Fibroblast of lung (primary cell): ENCODE measurements around the gene CES3. TPM values are rescaled to one million over a fixed set of nuclear protein-coding genes. Genes with fewer than 3 reads are reported as not detected.

Experiments
- DNase-seq, 2 donors: peaks; one replicate each; pipeline versions ENCODE4 v3.0.0 to v3.0.0-alpha.2; 2010; ENCODE audit warnings: low read depth in 2 of 2
- H2AFZ ChIP-seq: 2 replicates; pipeline ENCODE4 v1.5.1; 2012; ENCODE audit warnings: low read length, control low read depth, inconsistent platforms
- H3K27ac ChIP-seq: 2 replicates; pipeline ENCODE4 v1.5.1; 2011; ENCODE audit warnings: low read length, control low read depth; ENCODE audit not compliant: insufficient read depth
- H3K27me3 ChIP-seq: 2 replicates; pipeline ENCODE4 v1.5.1; 2011; ENCODE audit warnings: mild to moderate bottlenecking, low read length; ENCODE audit not compliant: control insufficient read depth, insufficient read depth
- H3K36me3 ChIP-seq: 2 replicates; pipeline ENCODE4 v1.5.1; 2011; ENCODE audit warnings: low read length; ENCODE audit not compliant: control insufficient read depth, insufficient read depth
- H3K4me1 ChIP-seq: 2 replicates; pipeline ENCODE4 v1.5.1; 2011; ENCODE audit warnings: low read length; ENCODE audit not compliant: control insufficient read depth, insufficient read depth; ENCODE audit errors: extremely low read depth
- H3K4me2 ChIP-seq: 2 replicates; pipeline ENCODE4 v1.5.1; 2011; ENCODE audit warnings: low read length, control low read depth; ENCODE audit not compliant: insufficient read depth; ENCODE audit errors: extremely low read depth
- H3K4me3 ChIP-seq, 4 experiments: fragments of 200-600 bp in 1 of 4; sonication (generic) in 1 of 4; replicated peaks in 1 of 4; 2 replicates each; pipeline ENCODE4 v1.5.1; 2011 to 2016; ENCODE audit warnings: low read length in 4 of 4, low read depth in 3 of 4, mild to moderate bottlenecking in 3 of 4, control low read depth in 2 of 4, inconsistent platforms in 1 of 4, mixed read lengths in 1 of 4; ENCODE audit not compliant: insufficient read depth in 1 of 4; ENCODE audit errors: control extremely low read depth in 1 of 4
- H3K79me2 ChIP-seq: 2 replicates; pipeline ENCODE4 v1.5.1; 2012; ENCODE audit warnings: mild to moderate bottlenecking, low read length, inconsistent platforms; ENCODE audit not compliant: control insufficient read depth, insufficient read depth
- H3K9ac ChIP-seq: 2 replicates; pipeline ENCODE4 v1.5.1; 2011; ENCODE audit warnings: mild to moderate bottlenecking, low read length, control low read depth; ENCODE audit not compliant: insufficient read depth
- H3K9me3 ChIP-seq: 2 replicates; pipeline ENCODE4 v1.5.1; 2012; ENCODE audit warnings: low read depth, low read length; ENCODE audit not compliant: control insufficient read depth, insufficient read depth
- H4K20me1 ChIP-seq: 2 replicates; pipeline ENCODE4 v1.5.1; 2011; ENCODE audit warnings: low read length; ENCODE audit not compliant: control insufficient read depth, insufficient read depth; ENCODE audit errors: extremely low read depth
- EZH2 ChIP-seq: IDR thresholded peaks from 2 replicates; pipeline ENCODE4 v1.5.1; 2012; ENCODE audit warnings: low read length, control low read depth, mild to moderate bottlenecking; ENCODE audit errors: missing control alignments
- polyA plus RNA-seq, 2 donors: library from polyadenylated mRNA; depleted of rRNA in 1 of 2; stranded (reverse) in 1 of 2; unstranded in 1 of 2; fragments of >200 nt; gene quantifications; 2 replicates each; pipeline ENCODE4 v1.2.1, GENCODE V29; 2011 to 2012; ENCODE audit warnings: missing spikeins in 1 of 2
- total RNA-seq: library from RNA; depleted of rRNA; stranded (reverse); fragments of >200 nt; gene quantifications from 2 replicates; pipeline ENCODE4 v1.2.1, GENCODE V29; 2014
- TF ChIP-seq, protein P1 (sequence below), 2 donors: IDR thresholded peaks in 1 of 2; conservative IDR thresholded peaks in 1 of 2; 1 replicate in 1 of 2; 2 replicates in 1 of 2; pipeline ENCODE4 v1.5.1; 2011 to 2012; ENCODE audit warnings: low read length in 2 of 2, control low read depth in 1 of 2, inconsistent platforms in 1 of 2, low read depth in 1 of 2, mild to moderate bottlenecking in 1 of 2

CES3 gene
- total and polyA plus RNA-seq, 2 donors (not counting 1 experiment from before 2014, with no cell fraction given) = 0.01 to 1.3 TPM

DNA sequence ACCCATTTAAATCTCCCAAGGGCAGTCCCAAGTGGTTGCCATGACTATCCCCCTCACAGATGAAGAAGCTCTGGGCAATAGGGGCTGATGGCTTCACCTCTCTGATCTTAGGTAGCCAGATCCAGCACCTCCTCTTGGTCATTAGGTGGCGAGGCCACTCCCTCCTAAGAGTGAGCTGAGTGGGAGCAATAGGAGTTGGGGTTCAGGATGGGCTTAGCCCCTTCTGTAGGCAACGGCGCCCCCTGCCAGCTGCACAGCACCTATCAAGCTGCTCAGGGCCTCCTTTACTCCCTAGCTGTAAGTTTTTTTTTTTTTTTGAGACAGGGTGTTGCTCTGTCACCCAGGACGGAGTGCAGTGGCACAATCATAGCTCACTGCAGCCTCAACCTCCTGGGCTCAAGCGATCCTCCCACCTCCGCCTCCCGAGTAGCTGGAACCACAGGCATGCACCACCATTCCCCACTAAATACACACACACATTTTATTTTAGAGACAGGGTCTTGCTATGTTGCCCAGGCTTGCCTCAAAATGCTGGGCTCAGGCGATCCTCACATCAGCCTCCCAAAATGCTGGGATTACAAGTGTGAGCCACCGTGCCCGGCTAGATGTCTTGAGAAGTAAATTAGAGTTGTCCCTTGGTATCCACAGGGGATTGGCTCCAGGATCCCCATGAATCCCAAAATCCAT lies 32.2 kb upstream of the CES3 start:
- H3K4me2 ChIP-seq = no peak overlapping the region
- peak in 1 of 2 donors; percentile 38 for DNase-seq
- no peaks in the 10 kb centered on the region for H3K36me3 ChIP-seq
- H3K79me2 ChIP-seq = peaks cover 8% of the 10 kb centered on the region
- no peaks in the 10 kb centered on the region for H3K9me3 ChIP-seq
- H3K27ac ChIP-seq = peak overlapping the region; percentile 78
- no peak overlapping the region for H3K4me3 ChIP-seq
- no peaks in the 10 kb centered on the region for H4K20me1 ChIP-seq
- no peak overlapping the region for H2AFZ ChIP-seq
- H3K9ac ChIP-seq = no peak overlapping the region
- peaks cover 33% of the 10 kb centered on the region for H3K4me1 ChIP-seq
- peaks cover under 1% of the 10 kb centered on the region for H3K27me3 ChIP-seq
- TF ChIP-seq EZH2 = no peak
- TF ChIP-seq, protein P1, sequence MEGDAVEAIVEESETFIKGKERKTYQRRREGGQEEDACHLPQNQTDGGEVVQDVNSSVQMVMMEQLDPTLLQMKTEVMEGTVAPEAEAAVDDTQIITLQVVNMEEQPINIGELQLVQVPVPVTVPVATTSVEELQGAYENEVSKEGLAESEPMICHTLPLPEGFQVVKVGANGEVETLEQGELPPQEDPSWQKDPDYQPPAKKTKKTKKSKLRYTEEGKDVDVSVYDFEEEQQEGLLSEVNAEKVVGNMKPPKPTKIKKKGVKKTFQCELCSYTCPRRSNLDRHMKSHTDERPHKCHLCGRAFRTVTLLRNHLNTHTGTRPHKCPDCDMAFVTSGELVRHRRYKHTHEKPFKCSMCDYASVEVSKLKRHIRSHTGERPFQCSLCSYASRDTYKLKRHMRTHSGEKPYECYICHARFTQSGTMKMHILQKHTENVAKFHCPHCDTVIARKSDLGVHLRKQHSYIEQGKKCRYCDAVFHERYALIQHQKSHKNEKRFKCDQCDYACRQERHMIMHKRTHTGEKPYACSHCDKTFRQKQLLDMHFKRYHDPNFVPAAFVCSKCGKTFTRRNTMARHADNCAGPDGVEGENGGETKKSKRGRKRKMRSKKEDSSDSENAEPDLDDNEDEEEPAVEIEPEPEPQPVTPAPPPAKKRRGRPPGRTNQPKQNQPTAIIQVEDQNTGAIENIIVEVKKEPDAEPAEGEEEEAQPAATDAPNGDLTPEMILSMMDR (conservative IDR thresholded peaks at IDR 0.05 in 1 of 2, IDR thresholded peaks at IDR 0.05 in 1 of 2; ENCODE audit: low read depth in 1 of 2, low read length in 2 of 2) = peak; percentile 51 to 58

DNA sequence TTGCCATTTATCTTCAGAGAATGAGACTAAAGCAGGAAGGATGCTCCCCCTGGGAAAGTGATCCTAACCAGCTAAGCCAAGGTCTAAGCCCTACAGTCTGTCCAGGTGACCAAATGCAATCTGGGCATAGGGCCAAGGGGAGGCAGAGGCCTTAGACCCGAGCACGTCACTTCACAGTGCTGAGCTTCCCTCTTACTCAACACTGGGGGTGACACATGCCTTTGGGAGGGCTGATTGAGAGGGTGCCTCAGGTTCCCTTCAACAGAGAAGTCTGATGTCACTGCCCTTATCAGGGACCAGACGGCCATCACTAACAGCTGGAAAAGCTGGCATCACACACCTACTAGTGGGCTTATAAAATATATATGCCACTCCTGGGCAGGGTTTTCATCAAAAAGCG lies 30.9 kb upstream of the CES3 start:
- peaks cover 31% of the 10 kb centered on the region for H3K4me1 ChIP-seq
- H3K36me3 ChIP-seq = no peaks in the 10 kb centered on the region
- no peaks in the 10 kb centered on the region for H4K20me1 ChIP-seq
- H3K79me2 ChIP-seq = peaks cover 15% of the 10 kb centered on the region
- no peak overlapping the region for H3K4me2 ChIP-seq
- no peaks in the 10 kb centered on the region for H3K9me3 ChIP-seq
- no peak overlapping the region for H3K9ac ChIP-seq
- no peak overlapping the region for H3K27ac ChIP-seq
- TF ChIP-seq, protein P1 (conservative IDR thresholded peaks at IDR 0.05 in 1 of 2, IDR thresholded peaks at IDR 0.05 in 1 of 2; ENCODE audit: low read depth in 1 of 2, low read length in 2 of 2) = no peak
- TF ChIP-seq EZH2 = no peak
- no peak overlapping the region for H2AFZ ChIP-seq
- H3K27me3 ChIP-seq = no peaks in the 10 kb centered on the region
- H3K4me3 ChIP-seq = no peak overlapping the region
- peak; percentile 45 to 51 for DNase-seq

DNA sequence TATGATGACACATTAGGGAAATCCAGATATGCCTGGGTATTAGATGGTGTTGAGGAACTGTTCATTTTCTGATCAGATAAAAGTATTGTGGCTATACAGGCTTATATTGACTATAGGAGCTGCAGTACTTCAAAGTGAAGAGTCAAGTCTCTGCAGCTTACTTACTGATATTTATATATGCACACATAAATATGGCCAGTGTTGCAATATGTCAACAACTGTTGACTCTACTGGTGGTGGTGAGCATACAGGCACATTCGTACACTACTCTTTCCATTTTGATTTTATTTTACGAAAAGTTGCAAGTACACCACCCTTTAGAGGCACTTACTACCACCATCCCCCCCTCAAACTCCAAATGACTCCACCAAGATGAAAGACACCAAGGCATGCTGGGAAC lies 29.4 kb upstream of the CES3 start:
- Histone ChIP-seq H3K9ac (no peak overlapping the region), H3K79me2 (peaks cover 30% of the 10 kb centered on the region), H4K20me1 (no peaks in the 10 kb centered on the region), H3K27ac (no peak overlapping the region), H2AFZ (no peak overlapping the region), H3K9me3 (no peaks in the 10 kb centered on the region), H3K27me3 (no peaks in the 10 kb centered on the region), H3K4me1 (peaks cover 25% of the 10 kb centered on the region), H3K4me3 (no peak overlapping the region), H3K4me2 (no peak overlapping the region), H3K36me3 (no peaks in the 10 kb centered on the region)
- DNase-seq = no peak
- TF ChIP-seq EZH2 = no peak
- TF ChIP-seq, protein P1 (conservative IDR thresholded peaks at IDR 0.05 in 1 of 2, IDR thresholded peaks at IDR 0.05 in 1 of 2; ENCODE audit: low read depth in 1 of 2, low read length in 2 of 2) = no peak
